ENCODE measurements around the gene CATSPERE.
"Not testable (repeated sequence)": the region's sequence is repeated elsewhere in the genome, so short reads cannot be mapped to it uniquely, and the experiment has no call there.

Gene CATSPERE

GRCh38 chr1:244666672-244667418, 205.8 kb downstream of the CATSPERE start:
- not testable (repeated sequence) for DNase-seq

GRCh38 chr1:244667797-244668196, 206.7 kb downstream of the CATSPERE start:
- DNase-seq: no peak

DNA sequence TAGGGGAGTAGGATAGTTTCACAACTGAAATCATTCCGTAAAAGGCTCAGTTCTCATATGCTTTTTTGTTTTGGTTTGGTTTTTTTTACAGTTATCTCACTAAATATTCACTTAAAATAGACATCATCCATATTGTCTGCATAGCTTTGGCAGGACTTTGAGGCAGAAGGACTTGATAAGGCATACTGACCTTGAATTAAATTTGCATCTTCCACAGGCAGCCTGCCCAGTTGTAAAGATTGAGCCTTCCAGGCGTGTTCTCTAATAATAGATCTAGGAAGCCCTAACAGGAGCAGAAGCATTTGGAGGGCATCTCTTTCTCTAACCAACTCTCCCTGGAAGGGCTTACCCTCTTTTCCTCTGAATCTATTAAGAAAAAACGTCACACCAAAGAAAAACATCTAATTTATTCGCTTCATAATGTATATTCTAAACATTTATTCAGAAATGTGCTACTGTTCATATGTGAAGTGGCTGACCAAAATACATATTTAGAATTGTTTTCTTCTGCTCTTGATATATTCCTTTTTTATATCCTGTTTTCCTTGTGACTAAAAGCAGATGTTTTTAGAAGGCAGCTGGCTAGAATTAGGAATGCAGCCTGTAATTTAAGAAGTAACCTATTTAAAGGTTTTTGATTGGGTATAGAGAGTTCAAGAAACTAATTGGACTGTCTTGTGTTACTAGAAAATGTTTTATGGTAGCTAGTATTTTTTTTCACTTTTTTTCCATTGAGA, 212.0 kb downstream of the CATSPERE start:
- DNase-seq: no peak

DNA sequence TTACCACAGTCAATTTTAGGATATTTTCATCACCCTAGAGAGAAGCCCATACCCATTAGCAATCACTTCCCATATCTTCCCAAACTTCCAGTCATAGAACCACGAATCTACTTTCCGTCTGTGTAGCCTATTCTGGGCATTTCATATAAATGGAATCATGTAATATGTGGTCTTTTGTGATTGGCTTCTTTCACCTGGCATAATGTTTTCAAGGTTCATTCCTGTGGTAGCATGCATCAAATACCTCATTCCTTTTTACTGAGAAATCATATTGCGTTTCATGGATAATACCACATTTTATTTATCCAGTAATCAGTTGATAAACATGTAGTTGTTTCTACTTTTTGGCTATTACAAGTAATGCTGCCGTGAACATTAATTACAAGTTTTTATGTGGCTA, 213.4 kb downstream of the CATSPERE start:
- DNase-seq: no peak

- no peak for DNase-seq
These were observed 214.1 kb downstream of the CATSPERE start for GRCh38 chr1:244675167-244675566.

- no peak for DNase-seq
These were observed 217.6 kb downstream of the CATSPERE start for GRCh38 chr1:244678697-244679096.

GRCh38 chr1:244680667-244681066, 219.6 kb downstream of the CATSPERE start:
- DNase-seq: no peak

- not testable (repeated sequence) for DNase-seq
These were observed 221.0 kb downstream of the CATSPERE start for GRCh38 chr1:244682087-244682486.
